ENCODE measurements around the gene JCAD.
"Not testable (repeated sequence)": the region's sequence is repeated elsewhere in the genome, so short reads cannot be mapped to it uniquely, and the experiment has no call there.

JCAD gene

GRCh38 chr10:30059209-30060107 is at the start of gene JCAD:
TSS of gene JCAD (minus strand) at chr10:30059586. CDS start at chr10:30047812, 11,774 bp downstream.
- no peak for DNase-seq (ENCODE audit: extremely low read depth, low read depth)
- TF ChIP-seq CTCF (IDR thresholded peaks at IDR 0.05; ENCODE audit: low read depth, low read length), result no peak

- DNase-seq (ENCODE audit: extremely low read depth, low read depth), result no peak
- TF ChIP-seq CTCF (IDR thresholded peaks at IDR 0.05; ENCODE audit: low read depth, low read length), result no peak
Observed at GRCh38 chr10:30106987-30107386, 47.6 kb upstream of the JCAD start.

- no peak for DNase-seq (ENCODE audit: extremely low read depth, low read depth)
- TF ChIP-seq CTCF (IDR thresholded peaks at IDR 0.05; ENCODE audit: low read depth, low read length), result no peak
Observed at GRCh38 chr10:30103595-30104320, 44.4 kb upstream of the JCAD start.

GRCh38 chr10:30099706-30100105 is 40.3 kb upstream of the JCAD start:
- DNase-seq (ENCODE audit: extremely low read depth, low read depth), result not testable (repeated sequence)

GRCh38 chr10:30099101-30099500 is 39.7 kb upstream of the JCAD start:
- no peak for DNase-seq (ENCODE audit: extremely low read depth, low read depth)
- TF ChIP-seq CTCF (IDR thresholded peaks at IDR 0.05; ENCODE audit: low read depth, low read length), result no peak

GRCh38 chr10:30098629-30099028 is 39.2 kb upstream of the JCAD start:
- TF ChIP-seq CTCF (IDR thresholded peaks at IDR 0.05; ENCODE audit: low read depth, low read length), result no peak
- DNase-seq (ENCODE audit: extremely low read depth, low read depth), result peak; percentile 72

GRCh38 chr10:30096564-30096963 is 37.2 kb upstream of the JCAD start:
- DNase-seq (ENCODE audit: extremely low read depth, low read depth), result no peak
- TF ChIP-seq CTCF (IDR thresholded peaks at IDR 0.05; ENCODE audit: low read depth, low read length), result no peak

All from AG09319 (cell line).